ENCODE data around the gene SYNPR.

The SYNPR gene

DNA sequence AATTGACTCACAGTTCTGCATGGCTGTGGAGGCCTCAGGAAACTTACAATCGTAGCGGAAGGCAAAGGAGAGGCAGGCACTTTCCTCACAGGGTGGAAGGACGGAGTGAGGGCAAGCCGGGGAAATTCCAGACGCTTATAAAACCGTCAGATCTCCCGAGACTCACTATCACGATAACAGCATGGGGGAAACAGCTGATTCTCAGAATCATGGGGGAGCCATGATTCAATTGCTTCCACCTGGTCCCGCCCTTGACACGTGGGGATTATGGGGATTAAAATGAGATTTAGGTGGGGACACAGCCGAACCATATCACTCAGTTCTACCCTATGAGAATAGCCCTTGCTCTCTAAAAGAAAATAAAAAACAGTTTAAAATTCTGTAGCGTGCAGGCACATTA is 13.4 kb upstream of the SYNPR start:
- H3K27me3 ChIP-seq (ENCODE audit: insufficient read depth, poor library complexity, severe bottlenecking) = no peaks in the 10 kb centered on the region
- H3K4me3 ChIP-seq (replicated peaks; ENCODE audit: insufficient read depth, low read length) = no peak overlapping the region
- H3K27ac ChIP-seq (replicated peaks) = no peak overlapping the region
- no peak for TF ChIP-seq SPI1 (IDR thresholded peaks at IDR 0.05; ENCODE audit: borderline replicate concordance, low read depth)
- no peak for TF ChIP-seq GABPA (IDR thresholded peaks at IDR 0.05; ENCODE audit: low read depth)
- TF ChIP-seq, protein P1, sequence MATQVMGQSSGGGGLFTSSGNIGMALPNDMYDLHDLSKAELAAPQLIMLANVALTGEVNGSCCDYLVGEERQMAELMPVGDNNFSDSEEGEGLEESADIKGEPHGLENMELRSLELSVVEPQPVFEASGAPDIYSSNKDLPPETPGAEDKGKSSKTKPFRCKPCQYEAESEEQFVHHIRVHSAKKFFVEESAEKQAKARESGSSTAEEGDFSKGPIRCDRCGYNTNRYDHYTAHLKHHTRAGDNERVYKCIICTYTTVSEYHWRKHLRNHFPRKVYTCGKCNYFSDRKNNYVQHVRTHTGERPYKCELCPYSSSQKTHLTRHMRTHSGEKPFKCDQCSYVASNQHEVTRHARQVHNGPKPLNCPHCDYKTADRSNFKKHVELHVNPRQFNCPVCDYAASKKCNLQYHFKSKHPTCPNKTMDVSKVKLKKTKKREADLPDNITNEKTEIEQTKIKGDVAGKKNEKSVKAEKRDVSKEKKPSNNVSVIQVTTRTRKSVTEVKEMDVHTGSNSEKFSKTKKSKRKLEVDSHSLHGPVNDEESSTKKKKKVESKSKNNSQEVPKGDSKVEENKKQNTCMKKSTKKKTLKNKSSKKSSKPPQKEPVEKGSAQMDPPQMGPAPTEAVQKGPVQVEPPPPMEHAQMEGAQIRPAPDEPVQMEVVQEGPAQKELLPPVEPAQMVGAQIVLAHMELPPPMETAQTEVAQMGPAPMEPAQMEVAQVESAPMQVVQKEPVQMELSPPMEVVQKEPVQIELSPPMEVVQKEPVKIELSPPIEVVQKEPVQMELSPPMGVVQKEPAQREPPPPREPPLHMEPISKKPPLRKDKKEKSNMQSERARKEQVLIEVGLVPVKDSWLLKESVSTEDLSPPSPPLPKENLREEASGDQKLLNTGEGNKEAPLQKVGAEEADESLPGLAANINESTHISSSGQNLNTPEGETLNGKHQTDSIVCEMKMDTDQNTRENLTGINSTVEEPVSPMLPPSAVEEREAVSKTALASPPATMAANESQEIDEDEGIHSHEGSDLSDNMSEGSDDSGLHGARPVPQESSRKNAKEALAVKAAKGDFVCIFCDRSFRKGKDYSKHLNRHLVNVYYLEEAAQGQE (IDR thresholded peaks at IDR 0.05; ENCODE audit: insufficient replicate concordance, low read depth) = no peak
- no peak for TF ChIP-seq POLR2AphosphoS5 (IDR thresholded peaks at IDR 0.05; ENCODE audit: low read depth)
- TF ChIP-seq, protein P2, sequence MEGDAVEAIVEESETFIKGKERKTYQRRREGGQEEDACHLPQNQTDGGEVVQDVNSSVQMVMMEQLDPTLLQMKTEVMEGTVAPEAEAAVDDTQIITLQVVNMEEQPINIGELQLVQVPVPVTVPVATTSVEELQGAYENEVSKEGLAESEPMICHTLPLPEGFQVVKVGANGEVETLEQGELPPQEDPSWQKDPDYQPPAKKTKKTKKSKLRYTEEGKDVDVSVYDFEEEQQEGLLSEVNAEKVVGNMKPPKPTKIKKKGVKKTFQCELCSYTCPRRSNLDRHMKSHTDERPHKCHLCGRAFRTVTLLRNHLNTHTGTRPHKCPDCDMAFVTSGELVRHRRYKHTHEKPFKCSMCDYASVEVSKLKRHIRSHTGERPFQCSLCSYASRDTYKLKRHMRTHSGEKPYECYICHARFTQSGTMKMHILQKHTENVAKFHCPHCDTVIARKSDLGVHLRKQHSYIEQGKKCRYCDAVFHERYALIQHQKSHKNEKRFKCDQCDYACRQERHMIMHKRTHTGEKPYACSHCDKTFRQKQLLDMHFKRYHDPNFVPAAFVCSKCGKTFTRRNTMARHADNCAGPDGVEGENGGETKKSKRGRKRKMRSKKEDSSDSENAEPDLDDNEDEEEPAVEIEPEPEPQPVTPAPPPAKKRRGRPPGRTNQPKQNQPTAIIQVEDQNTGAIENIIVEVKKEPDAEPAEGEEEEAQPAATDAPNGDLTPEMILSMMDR (IDR thresholded peaks at IDR 0.05; ENCODE audit: insufficient read depth, low read length) = no peak
- DNase-seq (ENCODE audit: low read depth in 1 of 2, low spot score in 1 of 2) = no peak

DNA sequence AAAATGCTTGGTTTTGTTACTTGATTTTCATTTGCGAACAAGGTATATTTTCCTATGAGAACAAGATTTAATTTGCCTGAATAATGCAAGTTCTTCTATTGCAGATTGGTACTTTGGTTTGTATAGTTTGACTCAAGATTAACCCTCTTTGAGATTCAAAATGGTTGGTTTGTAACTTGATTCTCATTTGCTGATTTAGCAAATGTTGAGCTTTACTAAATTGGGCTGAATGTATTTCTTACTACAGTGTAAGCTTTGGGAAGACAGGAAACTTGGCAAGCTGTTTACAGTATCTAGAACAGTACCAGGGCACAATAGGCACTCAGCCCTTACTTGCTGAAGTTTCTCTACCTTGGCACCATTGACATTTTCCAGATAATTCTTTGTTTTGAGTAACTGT is 3.7 kb upstream of the SYNPR start:
- Histone ChIP-seq H3K27me3 (ENCODE audit: insufficient read depth, poor library complexity, severe bottlenecking) (peaks cover 13% of the 10 kb centered on the region), H3K27ac (replicated peaks) (no peak overlapping the region), H3K4me3 (replicated peaks; ENCODE audit: insufficient read depth, low read length) (no peak overlapping the region)
- DNase-seq (ENCODE audit: low read depth in 1 of 2, low spot score in 1 of 2) = no peak
- TF ChIP-seq POLR2AphosphoS5 (IDR thresholded peaks at IDR 0.05; ENCODE audit: low read depth) (no peak), SPI1 (IDR thresholded peaks at IDR 0.05; ENCODE audit: borderline replicate concordance, low read depth) (no peak), GABPA (IDR thresholded peaks at IDR 0.05; ENCODE audit: low read depth) (no peak)
- TF ChIP-seq, protein P1 (IDR thresholded peaks at IDR 0.05; ENCODE audit: insufficient replicate concordance, low read depth) = no peak
- TF ChIP-seq, protein P2 (IDR thresholded peaks at IDR 0.05; ENCODE audit: insufficient read depth, low read length) = no peak

DNA sequence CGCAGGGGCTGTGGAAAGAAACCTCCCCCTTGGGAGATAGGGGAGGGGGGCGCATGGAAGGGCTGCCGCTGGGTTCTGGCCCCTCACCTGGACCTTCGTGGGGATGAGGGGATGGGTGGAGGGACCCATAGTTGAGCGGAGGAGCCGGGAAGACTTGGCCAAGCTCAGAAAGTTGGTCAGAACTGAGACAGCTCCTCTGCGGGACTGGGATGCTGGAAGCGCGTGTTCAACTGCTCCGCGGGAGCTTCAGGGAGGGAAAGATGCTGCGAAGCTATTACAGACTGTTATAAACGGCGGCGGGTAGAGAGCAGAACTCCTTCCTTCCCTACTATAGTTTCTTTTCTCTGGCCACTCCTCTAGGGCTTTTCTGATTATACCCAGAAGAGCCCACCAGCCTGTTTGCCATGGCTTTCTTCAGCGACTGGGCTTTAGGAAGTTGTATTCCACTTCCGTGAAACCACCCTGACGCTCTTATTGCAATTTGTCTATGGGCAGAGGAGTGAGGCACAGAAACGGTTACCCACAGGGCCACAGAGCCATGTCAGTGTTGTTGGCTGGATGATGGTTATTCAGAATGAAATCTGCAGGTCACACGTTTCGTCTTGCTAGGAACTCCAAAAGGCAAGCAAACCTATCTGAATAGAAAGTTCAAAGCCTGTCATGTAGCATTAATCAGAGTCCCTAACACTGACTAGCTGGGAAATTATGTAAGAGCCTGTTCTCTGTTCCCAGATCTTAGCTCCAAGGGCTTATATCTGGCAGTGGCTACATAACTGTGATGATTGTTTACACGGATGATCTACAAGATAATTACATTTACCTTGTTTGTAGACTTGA is 1.1 kb downstream of the SYNPR start:
- H3K27me3 ChIP-seq (ENCODE audit: insufficient read depth, poor library complexity, severe bottlenecking) = peaks cover 13% of the 10 kb centered on the region
- no peak overlapping the region for H3K27ac ChIP-seq (replicated peaks)
- H3K4me3 ChIP-seq (replicated peaks; ENCODE audit: insufficient read depth, low read length) = no peak overlapping the region
- no peak for DNase-seq (ENCODE audit: low read depth in 1 of 2, low spot score in 1 of 2)
- TF ChIP-seq, protein P2 (IDR thresholded peaks at IDR 0.05; ENCODE audit: insufficient read depth, low read length) = no peak
- TF ChIP-seq SPI1 (IDR thresholded peaks at IDR 0.05; ENCODE audit: borderline replicate concordance, low read depth) = no peak
- TF ChIP-seq GABPA (IDR thresholded peaks at IDR 0.05; ENCODE audit: low read depth) = no peak
- no peak for TF ChIP-seq POLR2AphosphoS5 (IDR thresholded peaks at IDR 0.05; ENCODE audit: low read depth)

Data from HL-60 (cell line).